Fibroblast of skin of left quadriceps (primary cell): ENCODE measurements around the gene LRFN2.

Source experiments
- DNase-seq, 2 experiments: peaks; one replicate each; pipeline ENCODE4 v3.0.0-alpha.2; 2013; ENCODE audit warnings: low read depth in 2 of 2

LRFN2 gene

DNA sequence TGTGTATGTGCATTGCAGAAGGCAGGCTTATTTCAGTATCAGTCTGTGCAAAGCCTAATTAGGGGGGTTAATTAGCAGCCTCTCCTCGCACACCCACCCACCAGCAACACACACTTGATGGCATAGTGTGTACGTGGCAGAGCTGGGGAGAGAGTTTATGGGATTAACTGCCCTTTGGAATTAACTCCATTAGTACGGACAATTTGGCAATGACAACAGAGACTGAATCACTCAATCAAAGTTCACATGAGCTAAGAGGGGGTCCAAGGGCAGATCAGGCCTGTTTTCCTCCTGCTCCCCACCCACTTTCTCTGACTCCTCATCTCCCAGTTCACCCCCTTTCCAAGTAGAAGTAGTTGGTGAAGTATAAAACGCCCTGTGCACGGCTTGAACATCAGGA, 69.5 kb downstream of the LRFN2 start:
- no peak for DNase-seq

DNA sequence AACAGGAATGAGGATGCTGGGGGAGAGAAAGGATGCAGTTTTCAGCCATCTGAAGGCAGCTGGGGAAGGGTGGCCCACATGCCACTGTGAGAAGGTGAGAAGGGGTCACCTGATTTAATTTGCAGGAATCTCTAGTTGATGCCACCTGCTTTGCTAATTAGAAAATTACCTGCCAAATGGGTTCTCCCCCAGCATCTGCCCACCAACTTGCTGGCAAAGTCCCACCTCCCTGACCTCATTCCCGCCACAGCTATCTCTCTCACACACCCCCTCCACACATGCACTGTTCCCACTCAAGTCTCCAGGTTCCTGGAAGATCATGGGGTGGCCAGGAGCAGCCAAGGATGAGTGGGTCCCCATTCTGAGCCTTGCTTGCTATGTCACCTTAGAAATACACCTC, 70.7 kb downstream of the LRFN2 start:
- DNase-seq, result no peak

DNA sequence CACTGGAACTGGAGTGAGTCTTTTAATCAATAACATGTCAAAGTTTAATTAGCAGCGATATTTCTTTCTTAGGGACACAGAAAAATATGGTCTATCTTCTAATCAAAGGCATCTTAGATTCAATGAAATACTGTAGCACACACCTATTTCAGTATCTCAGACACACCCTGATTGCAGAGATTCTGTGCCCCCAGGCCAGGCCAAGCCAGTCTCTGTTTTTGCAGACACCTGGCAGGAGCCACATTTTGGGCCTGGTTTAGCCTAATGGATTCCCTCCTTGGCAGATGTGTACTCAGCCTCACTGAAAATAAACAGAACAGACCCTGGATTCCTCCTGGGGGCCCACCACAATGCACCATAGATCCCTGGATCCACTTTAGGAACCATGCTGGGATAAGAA, 74.8 kb downstream of the LRFN2 start:
- DNase-seq, result no peak

DNA sequence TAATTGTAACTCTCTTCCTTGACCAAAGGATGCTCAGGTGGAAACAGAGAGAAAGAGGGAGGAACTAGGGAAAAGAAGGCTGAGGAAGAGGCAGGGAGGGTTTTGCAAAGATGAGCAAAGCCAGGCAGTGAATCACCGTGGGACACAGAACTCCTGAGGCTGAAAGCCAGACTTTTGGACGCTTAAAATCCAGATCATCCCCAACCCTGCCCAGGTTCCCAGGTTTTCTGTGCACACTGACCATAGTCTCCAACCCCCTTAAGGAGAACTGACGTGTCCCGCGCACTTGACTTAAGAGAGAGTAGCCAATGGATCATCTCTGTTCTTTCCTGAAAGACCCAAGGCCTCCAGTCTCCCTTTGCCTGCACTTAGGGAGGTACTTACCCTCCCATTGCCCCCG, 75.3 kb downstream of the LRFN2 start:
- no peak for DNase-seq

DNA sequence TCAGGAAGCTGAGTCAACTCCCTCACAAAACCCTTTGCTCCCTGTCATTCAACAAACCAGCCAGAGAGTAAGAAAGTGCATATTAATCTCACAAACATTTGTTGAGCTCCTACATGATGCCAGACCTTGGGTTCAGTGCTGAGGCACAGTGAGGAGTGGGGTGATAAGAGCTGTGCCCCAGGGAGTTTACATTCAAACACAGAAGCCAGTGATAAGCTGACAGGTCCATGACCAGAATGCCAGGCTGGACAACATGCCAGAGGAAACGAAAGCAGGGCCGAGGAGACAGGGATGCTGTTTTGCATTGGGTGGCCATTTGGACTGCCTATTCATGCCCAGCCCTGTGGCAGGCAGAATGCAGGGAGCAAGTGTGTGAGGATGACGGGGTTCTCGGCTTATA, 76.7 kb downstream of the LRFN2 start:
- DNase-seq, result no peak

DNA sequence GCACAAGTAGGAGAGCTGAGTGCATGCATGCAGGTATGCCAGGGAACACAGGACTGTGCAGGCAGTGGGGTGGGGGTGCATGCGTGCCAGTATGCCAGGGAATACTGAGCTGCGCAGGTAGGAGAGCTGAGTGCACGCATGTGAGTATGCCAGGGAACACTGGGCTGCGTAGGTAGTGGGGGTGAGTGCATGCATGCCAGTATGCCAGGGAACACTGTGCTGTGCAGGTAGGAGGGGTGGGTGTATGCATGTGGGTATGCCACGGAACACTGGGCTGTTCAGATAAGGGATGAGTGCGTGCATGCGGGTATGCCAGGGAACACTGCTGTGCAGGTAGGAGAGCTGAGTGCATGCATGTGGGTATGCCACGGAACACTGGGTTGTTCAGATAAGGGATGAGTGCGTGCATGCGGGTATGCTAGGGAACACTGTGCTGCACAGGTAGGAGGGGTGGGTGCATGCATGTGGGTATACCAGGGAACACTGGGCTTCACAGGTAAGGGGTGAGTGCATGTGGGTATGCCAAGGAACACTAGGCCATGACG, 77.4 kb downstream of the LRFN2 start:
- DNase-seq, result no peak

DNA sequence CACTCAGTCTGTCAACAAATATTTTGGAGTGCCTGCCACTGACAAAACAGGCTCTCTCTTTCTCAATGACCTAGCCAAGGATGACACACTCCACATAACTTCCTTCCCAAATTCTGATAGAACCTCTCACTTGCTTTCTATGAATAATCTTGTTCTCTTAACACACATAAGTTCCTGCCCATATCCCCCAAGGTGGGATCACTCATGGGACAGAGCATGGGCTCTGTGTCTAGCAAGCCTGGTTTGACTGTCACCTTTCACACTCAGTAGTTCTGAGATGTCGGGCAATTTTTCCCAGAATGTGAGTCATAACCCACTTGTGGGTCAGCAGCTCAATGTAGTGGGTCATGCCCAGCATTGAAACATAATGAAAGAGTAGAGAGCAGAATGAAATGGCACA, 78.1 kb downstream of the LRFN2 start:
- DNase-seq, result no peak

DNA sequence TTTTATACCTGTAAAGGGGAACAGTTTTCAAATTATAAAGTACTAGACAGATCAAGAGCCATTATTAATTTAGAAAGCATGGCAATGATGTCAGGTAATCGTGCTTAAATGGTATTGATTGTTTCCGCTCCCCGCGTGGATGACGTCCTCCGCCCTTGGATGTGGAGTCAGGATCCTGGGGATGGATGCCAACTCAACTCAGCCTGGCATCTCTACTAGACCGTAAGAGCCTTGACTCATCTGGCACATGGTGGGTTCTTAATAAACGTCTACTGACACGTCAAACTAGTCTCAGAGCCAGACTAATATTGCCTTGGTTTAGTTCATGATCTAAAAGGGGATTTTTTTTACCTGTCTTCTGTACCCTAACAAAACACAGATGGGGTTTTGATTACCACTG, 80.2 kb downstream of the LRFN2 start:
- no peak for DNase-seq

DNA sequence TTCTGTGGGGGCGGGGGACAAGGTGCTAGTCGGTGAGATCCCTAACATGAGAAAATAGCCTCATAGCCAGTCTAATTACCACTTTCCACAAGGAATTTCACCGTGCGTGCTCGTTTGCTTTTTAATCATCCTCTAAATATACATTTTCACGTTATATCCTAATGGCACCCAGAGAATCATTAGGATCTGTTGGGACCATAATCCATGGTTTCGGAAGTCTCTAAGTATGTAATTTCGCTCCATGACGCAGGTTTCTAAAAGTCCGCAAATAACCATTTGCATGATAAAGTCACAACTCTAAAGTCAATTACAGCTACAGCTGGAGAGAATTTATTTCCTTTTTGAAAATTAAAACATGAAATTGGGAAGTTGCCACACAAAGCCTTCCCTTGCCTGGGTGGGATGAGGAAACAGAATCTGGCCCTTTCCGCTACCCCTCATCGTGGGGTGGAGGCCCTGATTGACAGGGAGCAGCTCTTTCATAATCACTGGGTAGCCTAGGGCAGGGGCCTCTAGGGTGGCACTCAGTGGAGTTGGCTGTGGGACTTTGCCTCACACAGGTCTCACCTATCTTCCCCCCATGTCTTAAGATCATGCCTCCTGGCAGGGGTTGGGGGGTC, 81.9 kb downstream of the LRFN2 start:
- no peak for DNase-seq

DNA sequence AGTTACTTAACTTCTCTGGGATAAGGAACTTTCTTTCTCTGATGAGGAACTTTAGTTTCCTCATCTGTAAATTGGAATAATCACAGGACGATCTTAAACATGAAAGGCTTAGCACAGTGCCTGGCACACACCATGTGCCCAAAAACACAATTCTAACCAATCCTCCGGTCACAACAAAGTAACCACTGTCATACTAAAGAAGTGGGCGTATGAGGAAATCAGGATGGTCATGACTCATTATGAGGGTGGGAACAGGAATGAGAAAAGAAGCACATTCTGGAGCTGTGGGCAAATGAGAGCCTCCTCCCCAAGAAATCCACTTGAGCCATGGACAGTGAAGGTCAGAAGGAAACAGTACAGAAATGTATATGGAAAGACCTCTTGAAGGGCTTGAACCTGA, 82.9 kb downstream of the LRFN2 start:
- no peak for DNase-seq

DNA sequence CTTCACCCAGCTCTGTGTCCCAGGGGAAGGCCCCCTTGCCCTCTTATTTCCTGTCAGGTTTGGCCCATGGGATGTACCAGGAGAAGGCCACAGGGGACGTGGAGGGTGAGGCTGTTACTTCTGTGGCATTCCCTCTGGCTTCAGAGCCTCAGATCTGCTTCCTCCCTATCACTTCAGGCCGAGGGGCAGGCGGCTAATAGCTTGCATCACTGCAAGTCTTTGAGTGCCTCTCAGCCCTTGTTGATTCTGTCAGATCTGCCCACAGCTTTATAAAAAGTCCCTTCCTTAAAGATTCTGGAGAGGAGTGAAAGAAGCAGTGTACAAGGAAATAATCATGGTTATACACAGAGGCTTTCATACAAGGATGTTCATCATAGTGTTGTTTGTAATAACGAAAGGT, 86.9 kb downstream of the LRFN2 start:
- no peak for DNase-seq

DNA sequence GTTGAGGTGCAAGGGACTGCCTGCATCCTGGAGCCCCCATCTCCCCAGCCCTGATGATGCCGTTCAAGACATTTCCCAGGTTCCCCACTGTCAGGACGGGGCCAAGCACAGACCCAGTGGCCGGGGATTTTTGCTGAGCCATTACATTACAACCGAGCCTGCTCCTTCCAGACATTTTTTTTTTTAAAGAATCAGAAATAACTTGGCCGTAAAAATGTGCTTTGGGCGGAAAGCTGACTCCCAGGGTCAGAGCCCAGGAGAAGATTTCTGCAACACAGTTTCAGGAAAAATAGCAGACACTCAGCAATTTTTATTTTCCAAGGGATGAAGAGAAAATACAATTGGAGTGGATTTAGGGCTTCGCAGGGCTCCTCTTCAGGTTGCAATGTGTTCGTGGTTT, 87.9 kb downstream of the LRFN2 start:
- DNase-seq, result no peak

DNA sequence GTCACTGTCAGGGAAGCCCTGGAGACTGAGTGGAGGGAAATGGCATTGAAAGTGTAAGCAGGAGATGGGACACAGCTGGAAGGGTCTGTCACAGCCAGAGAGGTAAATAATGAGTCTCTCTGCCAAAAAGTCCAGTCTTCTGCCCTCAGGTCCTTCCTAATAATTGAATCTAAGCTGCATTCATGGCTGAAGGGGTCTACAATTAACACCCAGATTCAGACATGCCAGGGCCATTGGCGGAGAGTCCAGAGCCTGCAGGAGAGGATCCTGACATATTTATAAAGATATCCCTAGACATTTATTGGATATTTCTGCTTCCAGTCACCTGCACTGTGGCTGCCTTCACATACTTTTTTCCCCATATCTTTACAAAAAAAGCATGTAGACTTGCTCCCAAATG, 89.0 kb downstream of the LRFN2 start:
- DNase-seq, result no peak

DNA sequence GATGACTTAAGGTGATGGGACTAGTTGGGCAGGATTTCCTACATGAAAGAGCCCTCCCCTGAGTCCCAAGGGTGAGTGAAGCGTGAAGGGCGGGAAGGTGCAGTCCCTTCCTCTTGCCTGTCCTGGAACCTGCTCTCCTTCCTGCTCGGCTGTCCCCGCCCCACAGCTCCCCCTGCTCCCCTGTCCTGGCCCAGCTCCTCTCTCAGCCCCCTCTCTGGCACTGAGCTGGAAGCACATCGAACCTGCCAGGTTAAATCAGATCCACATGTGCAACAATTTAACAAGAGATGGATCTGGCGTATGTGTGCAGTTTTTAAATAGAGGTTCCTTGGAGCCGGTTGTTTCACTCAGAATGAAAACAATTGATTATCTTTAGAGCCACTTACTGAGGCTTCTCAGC, 95.0 kb downstream of the LRFN2 start:
- DNase-seq, result no peak

DNA sequence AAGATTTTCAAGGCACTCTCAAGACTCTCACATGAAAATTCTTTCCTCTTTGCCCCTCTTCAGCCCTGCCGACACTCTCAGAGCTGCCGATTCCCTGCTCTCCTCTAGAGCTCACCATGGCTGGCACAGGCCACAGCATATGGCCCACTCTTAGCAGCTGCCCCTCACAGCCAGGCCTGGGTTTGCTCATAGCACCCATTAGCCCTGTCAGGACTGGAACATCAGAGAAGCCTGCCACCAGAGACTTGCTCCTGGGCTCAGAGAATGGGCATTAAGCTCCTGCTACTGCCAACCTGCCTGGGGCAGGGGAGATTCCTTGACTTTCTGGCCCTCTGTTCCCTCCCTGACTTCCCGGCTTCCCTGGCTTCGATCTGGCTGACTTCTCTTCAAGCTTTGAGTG, 96.7 kb downstream of the LRFN2 start:
- no peak for DNase-seq

DNA sequence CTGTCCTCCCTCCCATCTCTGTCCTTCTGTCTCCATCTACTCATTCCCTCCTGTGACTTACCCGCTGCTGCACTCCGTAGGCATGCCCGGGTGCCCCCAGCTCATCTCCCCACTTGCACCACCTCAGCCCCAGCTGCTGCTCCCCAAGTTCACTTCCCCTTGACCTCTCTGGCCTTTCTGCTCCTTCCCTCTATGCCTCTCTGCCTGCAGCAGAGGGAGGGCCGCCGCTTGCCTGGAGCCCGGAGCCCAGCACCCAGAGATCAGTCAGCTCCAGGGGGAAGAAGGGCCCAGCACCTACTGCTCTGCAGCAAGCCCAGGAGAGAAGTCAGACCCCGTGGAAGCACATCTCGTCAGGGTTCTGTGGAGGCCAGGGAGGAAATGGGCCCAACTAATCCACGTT, 97.4 kb downstream of the LRFN2 start:
- DNase-seq, result no peak

DNA sequence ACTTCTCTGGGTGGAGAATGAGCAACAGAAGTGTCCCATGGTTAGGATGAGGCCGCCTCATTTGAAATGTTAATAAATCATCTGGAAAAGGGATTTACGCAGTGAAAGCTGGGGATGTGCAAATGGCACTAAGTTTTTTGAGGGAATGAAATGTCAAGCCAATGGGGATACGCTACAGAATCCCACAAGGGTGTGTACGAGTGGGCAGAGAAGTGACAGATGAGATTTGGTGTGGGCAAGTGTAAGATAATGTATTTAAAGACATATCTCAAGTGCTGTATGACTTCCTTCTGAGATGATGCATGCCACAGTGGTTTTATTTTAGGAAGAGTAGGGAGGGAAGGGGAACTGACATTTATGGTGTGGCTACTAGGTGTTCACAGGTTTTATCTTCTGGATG, 100.6 kb downstream of the LRFN2 start:
- DNase-seq, result no peak

DNA sequence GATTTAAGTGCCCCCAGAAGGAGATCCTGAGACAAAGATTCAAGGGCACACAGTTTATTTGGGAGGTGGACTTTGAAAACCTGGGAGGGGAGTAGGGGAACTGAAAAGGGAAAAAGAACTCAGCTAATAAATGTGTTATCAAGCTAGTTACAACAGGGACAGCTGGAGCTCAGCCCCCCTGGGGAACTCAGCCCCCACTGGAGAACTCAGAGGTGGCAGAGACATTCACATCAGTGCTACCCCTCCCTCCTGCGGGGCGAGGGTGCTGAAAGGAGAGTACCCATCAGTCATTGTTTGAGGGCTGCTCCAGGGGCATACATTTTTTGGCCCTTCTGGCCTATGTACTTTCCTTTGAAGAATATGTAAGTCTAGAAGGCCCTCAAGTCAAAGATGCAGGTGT, 101.4 kb downstream of the LRFN2 start:
- no peak for DNase-seq

DNA sequence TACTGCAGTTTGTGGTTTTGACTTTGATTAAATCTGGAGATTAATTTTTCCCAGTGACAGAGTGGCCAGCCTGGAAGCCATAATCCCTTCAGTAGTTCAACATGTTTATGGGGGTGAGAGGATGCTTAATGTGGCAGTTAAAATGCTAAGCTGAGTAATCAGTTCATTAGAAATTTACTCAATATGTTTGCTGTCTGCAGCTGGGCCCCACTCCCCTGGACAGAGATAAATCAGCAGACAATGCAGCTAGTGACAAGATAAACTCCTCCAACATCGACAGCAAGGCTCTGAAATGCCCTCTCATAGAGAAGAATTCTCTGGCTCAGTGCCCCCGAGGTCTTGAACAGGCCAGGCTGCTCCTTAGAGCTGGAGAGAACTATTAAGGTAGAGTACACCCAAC, 101.9 kb downstream of the LRFN2 start:
- DNase-seq, result no peak

DNA sequence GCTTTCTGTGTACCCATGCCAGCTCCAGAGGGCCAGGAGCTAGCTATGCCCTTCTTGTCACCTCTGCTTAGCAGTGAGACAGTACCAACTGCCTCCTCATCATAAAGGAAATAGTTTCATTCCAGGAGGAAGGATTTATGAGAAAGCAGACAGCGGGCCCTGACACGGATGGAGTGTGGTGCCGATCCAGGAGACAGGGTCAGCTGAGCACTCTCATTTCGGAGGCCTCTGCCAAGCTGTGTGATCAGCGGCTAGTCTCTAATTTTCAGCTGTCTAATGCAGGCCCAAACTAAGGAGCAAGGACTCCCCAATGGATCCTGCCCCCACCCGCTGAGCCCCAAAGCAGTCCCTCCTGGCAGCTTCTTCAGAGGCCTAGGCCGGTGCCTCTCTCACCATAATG, 103.1 kb downstream of the LRFN2 start:
- no peak for DNase-seq

DNA sequence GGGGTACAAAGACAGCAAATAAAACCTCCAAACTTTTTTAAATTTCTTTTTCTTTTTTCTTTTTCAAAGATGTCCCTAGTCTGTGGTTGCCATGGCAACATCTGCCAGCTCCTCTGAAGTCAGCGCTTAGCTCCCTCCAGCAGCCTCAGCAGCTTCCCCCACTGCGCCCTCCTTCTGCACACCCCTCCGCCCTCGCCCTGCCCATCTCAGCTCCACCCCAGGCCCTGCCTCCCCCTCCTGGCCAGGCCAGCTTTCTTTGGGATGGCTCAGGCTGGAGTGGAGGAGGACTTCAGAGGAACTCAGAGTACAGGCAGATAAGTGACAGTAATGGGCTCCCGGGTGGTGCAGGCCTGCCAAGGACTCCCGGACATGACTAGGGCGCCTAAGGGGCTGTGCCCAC, 104.6 kb downstream of the LRFN2 start:
- no peak for DNase-seq

DNA sequence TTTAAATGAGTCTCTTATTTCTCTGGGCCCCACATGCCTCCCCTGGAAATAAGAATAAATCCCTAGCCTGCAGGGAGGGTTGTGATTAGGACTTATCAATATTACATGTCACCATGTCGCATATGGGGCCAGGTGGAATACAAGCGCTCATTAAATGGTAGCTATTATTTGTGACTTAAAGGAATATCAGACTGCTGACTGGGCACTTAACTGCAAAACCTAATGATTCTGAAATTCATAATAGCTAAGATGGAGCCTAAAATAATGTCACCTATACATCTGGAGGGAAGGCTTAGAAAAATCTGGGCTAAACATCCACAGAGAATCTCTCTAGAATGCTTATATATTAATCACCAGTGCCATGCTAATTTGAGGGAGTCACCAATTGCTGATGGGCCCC, 106.5 kb downstream of the LRFN2 start:
- no peak for DNase-seq

DNA sequence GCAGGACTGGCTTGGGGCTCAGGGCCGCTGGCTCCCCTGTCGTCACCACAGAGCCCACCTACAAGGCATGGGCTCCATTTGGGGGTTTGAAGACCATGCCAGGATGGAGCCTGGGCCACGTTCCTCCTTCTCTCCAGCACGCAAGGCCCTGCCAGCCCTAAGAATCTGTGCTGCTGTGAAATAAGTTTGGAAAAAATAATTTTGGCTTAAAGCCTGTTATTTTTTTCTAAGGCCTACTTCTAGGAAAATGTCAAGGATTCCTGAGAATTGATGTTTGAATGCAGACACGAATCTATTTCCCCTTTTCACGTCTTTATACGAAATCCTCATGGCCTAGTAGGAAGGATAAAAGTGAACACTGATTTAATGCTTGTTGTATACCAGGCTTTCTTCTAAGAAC, 107.5 kb downstream of the LRFN2 start:
- DNase-seq, result no peak
